SK-N-SH treated with all-trans-retinoic acid at 6 μM for 48 hours (cell line): Measurements from ENCODE around the gene GPR61.

ENCODE experiments used
- ATAC-seq: fragments of 200-7000 bp; cut with Tn5 transposase; 3 replicates; pipeline ENCODE4 v1.9.1; 2020; ENCODE audit warnings: mild to moderate bottlenecking, moderate library complexity
- ARNTL ChIP-seq: fragments of 450-650 bp; formaldehyde crosslinking; IDR thresholded peaks from 2 replicates; pipeline ENCODE4 v1.5.0; 2020; ENCODE audit warnings: low read depth, mild to moderate bottlenecking, moderate library complexity, borderline replicate concordance
- BACH2 ChIP-seq: fragments of 250-450 bp; sonication (Bioruptor Pico); IDR thresholded peaks from 2 replicates; pipeline ENCODE4 v1.9.0; 2021; ENCODE audit warnings: mild to moderate bottlenecking, borderline replicate concordance
- GLIS3 ChIP-seq: fragments of 250-450 bp; sonication (Bioruptor Pico); IDR thresholded peaks from 2 replicates; pipeline ENCODE4 v1.5.0; 2020; ENCODE audit warnings: mild to moderate bottlenecking, moderate library complexity
- ISL1 ChIP-seq: fragments of 250-450 bp; sonication (Bioruptor Pico); IDR thresholded peaks from 2 replicates; pipeline ENCODE4 v2.1.2; 2022; ENCODE audit warnings: mild to moderate bottlenecking, moderate library complexity
- OSR1 ChIP-seq: fragments of 250-450 bp; sonication (Bioruptor Pico); IDR thresholded peaks from 2 replicates; pipeline ENCODE4 v1.8.0; 2022; ENCODE audit warnings: moderate library complexity, mild to moderate bottlenecking, inconsistent platforms
- PPARA ChIP-seq: fragments of 250-450 bp; sonication (Bioruptor Pico); IDR thresholded peaks from 2 replicates; pipeline ENCODE4 v1.5.0; 2020; ENCODE audit warnings: mild to moderate bottlenecking, borderline replicate concordance
- RARB ChIP-seq: fragments of 250-450 bp; sonication (Bioruptor Pico); IDR thresholded peaks from 2 replicates; pipeline ENCODE4 v1.8.0; 2021; ENCODE audit warnings: mild to moderate bottlenecking, moderate library complexity
- SNAI2 ChIP-seq: fragments of 250-450 bp; sonication (Bioruptor Pico); IDR thresholded peaks from 2 replicates; pipeline ENCODE4 v1.5.0; 2020; ENCODE audit warnings: mild to moderate bottlenecking, moderate library complexity
- TCF4 ChIP-seq: fragments of 250-450 bp; sonication (Bioruptor Pico); IDR thresholded peaks from 2 replicates; pipeline ENCODE4 v1.8.0; 2021; ENCODE audit warnings: mild to moderate bottlenecking, moderate library complexity, borderline replicate concordance
- TOX ChIP-seq: fragments of 250-450 bp; sonication (Bioruptor Pico); IDR thresholded peaks from 2 replicates; pipeline ENCODE4 v1.8.0; 2021; ENCODE audit warnings: mild to moderate bottlenecking, moderate library complexity, borderline replicate concordance
- ZC3H10 ChIP-seq: fragments of 250-450 bp; sonication (Bioruptor Pico); IDR thresholded peaks from 2 replicates; pipeline ENCODE4 v1.5.1; 2021; ENCODE audit warnings: mild to moderate bottlenecking, moderate library complexity
- ZNF565 ChIP-seq: fragments of 450-650 bp; formaldehyde crosslinking; conservative IDR thresholded peaks from 2 replicates; pipeline ENCODE4 v1.5.0; 2020; ENCODE audit warnings: low read depth, mild to moderate bottlenecking, moderate library complexity
- ZNF70 ChIP-seq: fragments of 450-650 bp; formaldehyde crosslinking; IDR thresholded peaks from 2 replicates; pipeline ENCODE4 v1.5.0; 2020; ENCODE audit warnings: mild to moderate bottlenecking, moderate library complexity
- ZNF8 ChIP-seq: fragments of 450-650 bp; formaldehyde crosslinking; IDR thresholded peaks from 2 replicates; pipeline ENCODE4 v1.5.0; 2020; ENCODE audit warnings: mild to moderate bottlenecking, moderate library complexity
- TF ChIP-seq, protein P1 (sequence below): fragments of 250-450 bp; sonication (Bioruptor Pico); IDR thresholded peaks from 2 replicates; pipeline ENCODE4 v1.8.0; 2020; ENCODE audit warnings: mild to moderate bottlenecking, moderate library complexity, borderline replicate concordance
- TF ChIP-seq, protein P2 (sequence below): fragments of 250-450 bp; sonication (Bioruptor Pico); IDR thresholded peaks from 2 replicates; pipeline ENCODE4 v1.5.0; 2020; ENCODE audit warnings: mild to moderate bottlenecking, moderate library complexity
- TF ChIP-seq, protein P3 (sequence below): fragments of 250-450 bp; sonication (Bioruptor Pico); IDR thresholded peaks from 2 replicates; pipeline ENCODE4 v1.5.1; 2021; ENCODE audit warnings: mild to moderate bottlenecking, moderate library complexity

The GPR61 gene

DNA sequence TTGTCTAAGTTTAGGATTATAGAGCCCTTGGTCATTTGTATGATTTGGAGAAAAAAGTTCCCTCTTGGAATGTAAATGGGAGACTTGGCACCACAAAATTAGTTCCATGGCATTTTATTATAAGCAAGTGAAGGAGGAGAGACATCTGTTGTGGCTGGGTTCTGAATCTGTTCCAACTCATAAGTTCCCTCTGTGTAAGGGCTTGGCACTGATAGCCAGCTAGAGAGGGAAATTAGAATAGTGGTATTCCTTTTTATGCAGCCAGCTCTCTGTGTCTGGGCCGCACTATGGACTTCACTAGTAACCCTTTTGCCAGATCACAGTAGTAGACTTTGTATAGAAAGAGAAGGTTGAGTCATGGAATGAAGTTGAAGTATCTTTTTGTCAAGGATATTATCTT lies 39.8 kb downstream of the GPR61 start:
- TF ChIP-seq TCF4 (CRISPR knock-in tag) (no peak), ZNF8 (no peak), ISL1 (CRISPR knock-in tag) (no peak), ARNTL (CRISPR knock-in tag) (no peak), RARB (CRISPR knock-in tag) (no peak), BACH2 (CRISPR knock-in tag) (no peak), ZC3H10 (CRISPR knock-in tag) (no peak), OSR1 (no peak), TOX (no peak)
- TF ChIP-seq, protein P1, sequence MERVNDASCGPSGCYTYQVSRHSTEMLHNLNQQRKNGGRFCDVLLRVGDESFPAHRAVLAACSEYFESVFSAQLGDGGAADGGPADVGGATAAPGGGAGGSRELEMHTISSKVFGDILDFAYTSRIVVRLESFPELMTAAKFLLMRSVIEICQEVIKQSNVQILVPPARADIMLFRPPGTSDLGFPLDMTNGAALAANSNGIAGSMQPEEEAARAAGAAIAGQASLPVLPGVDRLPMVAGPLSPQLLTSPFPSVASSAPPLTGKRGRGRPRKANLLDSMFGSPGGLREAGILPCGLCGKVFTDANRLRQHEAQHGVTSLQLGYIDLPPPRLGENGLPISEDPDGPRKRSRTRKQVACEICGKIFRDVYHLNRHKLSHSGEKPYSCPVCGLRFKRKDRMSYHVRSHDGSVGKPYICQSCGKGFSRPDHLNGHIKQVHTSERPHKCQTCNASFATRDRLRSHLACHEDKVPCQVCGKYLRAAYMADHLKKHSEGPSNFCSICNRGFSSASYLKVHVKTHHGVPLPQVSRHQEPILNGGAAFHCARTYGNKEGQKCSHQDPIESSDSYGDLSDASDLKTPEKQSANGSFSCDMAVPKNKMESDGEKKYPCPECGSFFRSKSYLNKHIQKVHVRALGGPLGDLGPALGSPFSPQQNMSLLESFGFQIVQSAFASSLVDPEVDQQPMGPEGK (CRISPR knock-in tag), result no peak
- TF ChIP-seq, protein P2, sequence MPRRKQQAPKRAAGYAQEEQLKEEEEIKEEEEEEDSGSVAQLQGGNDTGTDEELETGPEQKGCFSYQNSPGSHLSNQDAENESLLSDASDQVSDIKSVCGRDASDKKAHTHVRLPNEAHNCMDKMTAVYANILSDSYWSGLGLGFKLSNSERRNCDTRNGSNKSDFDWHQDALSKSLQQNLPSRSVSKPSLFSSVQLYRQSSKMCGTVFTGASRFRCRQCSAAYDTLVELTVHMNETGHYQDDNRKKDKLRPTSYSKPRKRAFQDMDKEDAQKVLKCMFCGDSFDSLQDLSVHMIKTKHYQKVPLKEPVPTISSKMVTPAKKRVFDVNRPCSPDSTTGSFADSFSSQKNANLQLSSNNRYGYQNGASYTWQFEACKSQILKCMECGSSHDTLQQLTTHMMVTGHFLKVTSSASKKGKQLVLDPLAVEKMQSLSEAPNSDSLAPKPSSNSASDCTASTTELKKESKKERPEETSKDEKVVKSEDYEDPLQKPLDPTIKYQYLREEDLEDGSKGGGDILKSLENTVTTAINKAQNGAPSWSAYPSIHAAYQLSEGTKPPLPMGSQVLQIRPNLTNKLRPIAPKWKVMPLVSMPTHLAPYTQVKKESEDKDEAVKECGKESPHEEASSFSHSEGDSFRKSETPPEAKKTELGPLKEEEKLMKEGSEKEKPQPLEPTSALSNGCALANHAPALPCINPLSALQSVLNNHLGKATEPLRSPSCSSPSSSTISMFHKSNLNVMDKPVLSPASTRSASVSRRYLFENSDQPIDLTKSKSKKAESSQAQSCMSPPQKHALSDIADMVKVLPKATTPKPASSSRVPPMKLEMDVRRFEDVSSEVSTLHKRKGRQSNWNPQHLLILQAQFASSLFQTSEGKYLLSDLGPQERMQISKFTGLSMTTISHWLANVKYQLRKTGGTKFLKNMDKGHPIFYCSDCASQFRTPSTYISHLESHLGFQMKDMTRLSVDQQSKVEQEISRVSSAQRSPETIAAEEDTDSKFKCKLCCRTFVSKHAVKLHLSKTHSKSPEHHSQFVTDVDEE (CRISPR knock-in tag), result no peak
- TF ChIP-seq, protein P3, sequence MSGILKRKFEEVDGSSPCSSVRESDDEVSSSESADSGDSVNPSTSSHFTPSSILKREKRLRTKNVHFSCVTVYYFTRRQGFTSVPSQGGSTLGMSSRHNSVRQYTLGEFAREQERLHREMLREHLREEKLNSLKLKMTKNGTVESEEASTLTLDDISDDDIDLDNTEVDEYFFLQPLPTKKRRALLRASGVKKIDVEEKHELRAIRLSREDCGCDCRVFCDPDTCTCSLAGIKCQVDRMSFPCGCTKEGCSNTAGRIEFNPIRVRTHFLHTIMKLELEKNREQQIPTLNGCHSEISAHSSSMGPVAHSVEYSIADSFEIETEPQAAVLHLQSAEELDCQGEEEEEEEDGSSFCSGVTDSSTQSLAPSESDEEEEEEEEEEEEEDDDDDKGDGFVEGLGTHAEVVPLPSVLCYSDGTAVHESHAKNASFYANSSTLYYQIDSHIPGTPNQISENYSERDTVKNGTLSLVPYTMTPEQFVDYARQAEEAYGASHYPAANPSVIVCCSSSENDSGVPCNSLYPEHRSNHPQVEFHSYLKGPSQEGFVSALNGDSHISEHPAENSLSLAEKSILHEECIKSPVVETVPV, result no peak

DNA sequence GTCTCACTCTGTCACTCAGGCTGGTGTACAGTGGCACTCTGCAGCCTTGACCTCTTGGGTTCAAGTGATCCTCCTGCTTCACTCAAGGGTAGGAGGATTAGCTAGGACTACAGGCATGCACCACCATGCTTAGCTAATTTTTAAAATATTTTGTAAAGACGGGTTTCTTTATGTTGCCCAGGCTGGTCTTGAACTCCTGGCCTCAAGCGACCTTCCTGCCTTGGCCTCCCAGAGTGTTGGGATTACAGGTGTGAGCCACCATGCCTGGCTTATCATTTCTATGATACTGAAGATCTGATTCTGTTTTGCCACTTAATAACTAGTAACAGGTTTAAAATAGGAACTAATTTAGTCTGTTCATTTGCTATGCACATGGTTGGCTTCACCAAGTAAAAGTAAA lies 42.3 kb downstream of the GPR61 start:
- no peak for TF ChIP-seq PPARA (CRISPR knock-in tag)
- TF ChIP-seq, protein P1 (CRISPR knock-in tag), result no peak
- ATAC-seq, result no peak

More for the DNA sequence above, 39.8 kb downstream of the GPR61 start:
- no peak for ATAC-seq

DNA sequence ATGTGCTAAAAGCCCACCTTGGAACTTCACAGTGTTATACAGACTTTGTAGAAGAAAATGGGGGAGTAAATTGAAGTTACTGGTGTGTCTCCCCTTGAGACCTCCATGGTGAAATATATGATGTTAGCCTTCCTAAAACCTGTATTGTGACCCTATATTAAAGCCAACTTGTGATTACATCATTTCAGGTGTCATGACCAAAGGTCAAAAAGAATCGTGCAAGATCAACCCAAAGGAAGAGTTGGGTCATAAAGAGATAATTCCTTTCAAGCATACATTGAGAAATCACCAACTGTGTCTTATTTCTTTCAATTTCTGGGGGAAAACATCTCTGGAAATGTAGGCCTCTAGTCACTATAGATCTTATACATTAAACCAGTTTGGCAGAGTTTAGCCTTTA lies 45.1 kb downstream of the GPR61 start:
- TF ChIP-seq ZNF565 (CRISPR knock-in tag), result no peak
- TF ChIP-seq GLIS3 (CRISPR knock-in tag), result no peak
- no peak for ATAC-seq

DNA sequence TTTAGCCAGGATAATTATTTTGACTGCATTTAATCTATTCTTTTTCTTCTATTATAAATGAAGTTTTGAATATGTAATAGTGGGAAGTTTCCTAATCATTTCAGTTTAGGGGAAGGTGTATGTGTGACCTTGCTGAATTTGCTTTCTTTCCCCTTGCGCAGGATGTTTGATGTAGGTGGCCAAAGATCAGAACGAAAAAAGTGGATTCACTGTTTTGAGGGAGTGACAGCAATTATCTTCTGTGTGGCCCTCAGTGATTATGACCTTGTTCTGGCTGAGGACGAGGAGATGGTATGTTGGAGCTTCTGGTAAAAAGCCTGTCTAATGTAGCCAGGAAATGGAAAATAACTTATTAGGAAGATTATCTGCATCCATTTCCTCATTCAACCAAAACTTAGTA lies 46.4 kb downstream of the GPR61 start:
- ATAC-seq, result no peak
- TF ChIP-seq OSR1 (no peak), ISL1 (CRISPR knock-in tag) (no peak), SNAI2 (CRISPR knock-in tag) (no peak), ZNF70 (no peak), ZC3H10 (CRISPR knock-in tag) (no peak), PPARA (CRISPR knock-in tag) (no peak), GLIS3 (CRISPR knock-in tag) (no peak), ZNF8 (no peak)
- TF ChIP-seq, protein P2 (CRISPR knock-in tag), result no peak
- TF ChIP-seq, all 23 proteins: peak for 0
